Activated T-helper 1 cell treated with anti-CD3 and anti-CD28 coated beads, Interleukin-12 subunit alpha, Interleukin-12 subunit beta, Interleukin-2, Interleukin-4 antibody, amounts not matched to agents 30 ng/mL and 10 ng/mL and 1 ng/mL, durations not matched to agents 14 hours and 24 hours and 36 hours (primary cell): Measurements from ENCODE around the gene CLPSL2. TPM values are rescaled to one million over a fixed set of nuclear protein-coding genes. Genes with fewer than 3 reads are reported as not detected.

Source experiments
- DNase-seq: peaks from one replicate; pipeline ENCODE4 v3.0.0; 2021; ENCODE audit warnings: low spot score
- H3K27ac Mint-ChIP-seq: one replicate; pipeline ENCODE4 v1.8.0; 2021; ENCODE audit warnings: mild to moderate bottlenecking, mixed read lengths
- H3K27me3 Mint-ChIP-seq: one replicate; pipeline ENCODE4 v1.8.0; 2022; ENCODE audit warnings: mild to moderate bottlenecking, moderate library complexity, mixed read lengths; ENCODE audit not compliant: insufficient read depth
- H3K36me3 Mint-ChIP-seq: one replicate; pipeline ENCODE4 v1.8.0; 2021; ENCODE audit warnings: low read depth, mixed read lengths
- H3K4me1 Mint-ChIP-seq: one replicate; pipeline ENCODE4 v1.8.0; 2021; ENCODE audit warnings: low read depth, mixed read lengths
- H3K4me3 Mint-ChIP-seq: one replicate; pipeline ENCODE4 v1.8.0; 2021; ENCODE audit warnings: mild to moderate bottlenecking, moderate library complexity, mixed read lengths
- H3K9me3 Mint-ChIP-seq: one replicate; pipeline ENCODE4 v1.8.0; 2021; ENCODE audit warnings: mixed read lengths
- intact Hi-C: fragments of 100-400 bp; cut with micrococcal nuclease; formaldehyde crosslinking; loops from one replicate; pipeline ENCODE4 v1.15.1; 2024
- total RNA-seq: library from RNA; stranded (reverse); gene quantifications from 2 replicates; pipeline ENCODE4 v1.2.3, GENCODE V29; 2022

CLPSL2 gene
- total RNA-seq, 1 donor from 2014 or later: not detected

DNA sequence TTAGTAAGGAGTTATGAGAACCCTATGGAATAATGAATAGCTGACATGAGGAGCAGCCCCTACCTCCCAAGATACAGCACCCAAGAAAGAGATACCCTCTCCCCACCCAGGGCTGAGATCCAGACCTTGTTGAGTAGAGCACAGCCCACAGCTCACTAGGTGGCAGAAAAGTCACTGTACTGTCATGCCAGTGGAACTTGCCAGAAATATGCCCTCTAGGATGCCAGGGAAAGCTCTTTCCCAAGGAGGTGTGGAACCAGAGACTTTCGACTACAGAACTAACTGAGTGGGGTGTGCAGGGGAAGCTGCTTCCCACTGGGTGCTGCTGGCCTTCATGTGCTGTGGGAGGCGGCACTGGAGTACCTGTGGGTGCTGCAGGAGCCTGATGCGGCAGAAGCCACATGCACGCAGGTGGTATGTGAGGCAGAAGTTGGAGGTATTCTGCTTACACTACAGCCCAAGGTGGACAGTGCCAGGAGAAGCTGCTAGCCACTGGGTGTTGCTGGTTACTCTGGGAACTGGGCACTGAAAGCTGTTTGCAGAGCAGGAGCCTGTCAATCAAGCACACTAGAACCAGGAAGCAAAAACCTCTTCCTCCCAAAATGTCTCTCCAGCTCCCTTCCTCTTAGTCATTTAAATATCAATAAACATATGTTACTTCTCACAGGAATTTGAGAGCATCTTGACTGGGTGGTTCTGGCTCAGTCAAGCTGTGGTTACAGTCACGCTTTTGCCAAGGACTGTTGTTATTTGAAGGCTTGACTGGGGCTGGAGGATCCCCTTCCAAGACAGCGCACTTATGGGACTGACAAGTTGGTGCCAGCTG, 21.7 kb upstream of the CLPSL2 start:
- H3K36me3 Mint-ChIP-seq: no peaks in the 10 kb centered on the region
- no peak for DNase-seq
- H3K4me3 Mint-ChIP-seq: no peak overlapping the region
- intact Hi-C loops: loop anchor here (5.0 to 10.0 kb wide), 2 partner anchors 200 to 232 kb away; no protein-coding TSS in a partner anchor
- peaks cover 17% of the 10 kb centered on the region for H3K4me1 Mint-ChIP-seq
- H3K27me3 Mint-ChIP-seq: peaks cover 5% of the 10 kb centered on the region
- no peaks in the 10 kb centered on the region for H3K9me3 Mint-ChIP-seq
- H3K27ac Mint-ChIP-seq: no peak overlapping the region

DNA sequence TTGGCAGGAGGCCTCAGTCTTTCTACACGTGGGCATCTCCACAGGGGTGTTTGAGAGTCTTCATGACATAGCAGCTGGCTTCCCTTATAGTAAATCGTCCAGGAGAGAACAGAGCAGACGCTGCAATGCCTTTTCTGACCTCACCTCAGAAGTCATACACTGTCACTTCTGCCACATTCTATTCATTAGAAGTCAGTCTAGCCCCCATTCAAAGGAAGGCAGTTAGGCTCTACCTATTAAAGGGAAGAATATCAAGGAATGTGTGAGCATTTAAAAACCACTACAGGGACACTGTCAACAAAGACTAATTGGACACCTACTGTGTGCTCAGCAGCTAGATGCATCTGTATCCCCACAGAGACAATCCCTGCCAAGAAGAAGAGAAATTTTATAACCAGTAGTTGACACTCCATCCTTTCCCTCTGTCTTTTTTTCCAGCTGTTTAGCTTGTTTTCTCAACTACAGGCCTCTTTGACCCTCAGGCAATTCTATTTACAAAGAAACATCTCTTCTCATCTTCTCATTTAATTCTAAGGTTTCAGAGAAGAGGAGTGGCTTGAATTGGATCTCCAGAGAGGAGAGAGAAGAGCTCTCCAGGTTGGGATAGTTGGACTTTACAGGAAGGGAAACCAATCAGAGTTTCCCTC, 21.0 kb upstream of the CLPSL2 start:
- H3K4me3 Mint-ChIP-seq: no peak overlapping the region
- intact Hi-C loops: loop anchor here (5.0 to 10.0 kb wide), 2 partner anchors 199 to 233 kb away; no protein-coding TSS in a partner anchor
- peaks cover 9% of the 10 kb centered on the region for H3K27me3 Mint-ChIP-seq
- no peak overlapping the region for H3K27ac Mint-ChIP-seq
- no peaks in the 10 kb centered on the region for H3K9me3 Mint-ChIP-seq
- peaks cover 17% of the 10 kb centered on the region for H3K4me1 Mint-ChIP-seq
- H3K36me3 Mint-ChIP-seq: no peaks in the 10 kb centered on the region
- DNase-seq: no peak

DNA sequence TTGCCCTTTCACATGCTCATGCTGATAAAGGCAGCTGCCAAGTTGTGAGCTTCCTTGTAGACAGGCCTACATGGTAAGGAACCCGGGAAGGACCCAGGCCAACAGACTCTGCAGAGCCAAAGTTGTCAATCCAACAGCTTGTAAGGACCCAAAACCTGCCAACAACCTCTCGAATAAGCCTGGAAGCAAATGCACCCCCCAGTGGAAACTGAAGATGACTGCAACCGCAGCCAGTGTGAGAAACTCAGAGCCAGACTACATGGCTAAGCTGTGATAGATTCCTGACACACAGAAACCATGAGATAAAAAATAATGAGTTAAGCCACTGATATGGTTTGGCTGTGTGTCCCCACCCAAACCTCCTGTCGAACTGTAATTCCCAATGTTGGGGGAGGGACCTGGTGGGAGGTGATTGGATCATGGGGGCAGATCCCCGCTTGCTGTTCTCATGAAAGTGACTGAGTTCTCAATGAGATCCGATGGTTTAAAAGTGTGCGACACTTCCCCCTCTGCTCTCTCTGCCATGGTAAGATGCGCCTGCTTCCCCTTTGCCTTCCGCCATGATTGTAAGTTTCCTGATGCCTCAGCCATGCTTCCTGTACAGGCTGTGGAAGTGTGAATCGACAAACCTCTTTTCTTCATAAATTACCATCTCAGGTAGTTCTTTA, 18.8 kb upstream of the CLPSL2 start:
- intact Hi-C loops: loop anchor here (5.0 to 10.0 kb wide), 2 partner anchors 197 to 235 kb away; no protein-coding TSS in a partner anchor
- Mint-ChIP-seq H3K27ac (no peak overlapping the region), H3K36me3 (no peaks in the 10 kb centered on the region), H3K4me1 (peaks cover 4% of the 10 kb centered on the region), H3K9me3 (no peaks in the 10 kb centered on the region), H3K27me3 (peaks cover 18% of the 10 kb centered on the region), H3K4me3 (no peak overlapping the region)
- no peak for DNase-seq

- no peaks in the 10 kb centered on the region for H3K36me3 Mint-ChIP-seq
- no peak for DNase-seq
- intact Hi-C loops: loop anchor here (5.0 to 10.0 kb wide), 2 partner anchors 195 to 237 kb away; no protein-coding TSS in a partner anchor
Measured at GRCh38 chr6:35759426-35759825, 17.0 kb upstream of the CLPSL2 start.

GRCh38 chr6:35765739-35766138, 10.7 kb upstream of the CLPSL2 start:
- no peak for DNase-seq
- Mint-ChIP-seq H3K27ac (no peak overlapping the region), H3K4me1 (peaks cover 8% of the 10 kb centered on the region), H3K4me3 (no peak overlapping the region), H3K9me3 (no peaks in the 10 kb centered on the region), H3K27me3 (peaks cover 45% of the 10 kb centered on the region), H3K36me3 (no peaks in the 10 kb centered on the region)
- intact Hi-C loops: no loop called here

More at GRCh38 chr6:35759426-35759825, 17.0 kb upstream of the CLPSL2 start:
- Mint-ChIP-seq H3K27me3 (peaks cover 36% of the 10 kb centered on the region), H3K9me3 (no peaks in the 10 kb centered on the region), H3K27ac (no peak overlapping the region), H3K4me1 (peaks cover 12% of the 10 kb centered on the region), H3K4me3 (no peak overlapping the region)

DNA sequence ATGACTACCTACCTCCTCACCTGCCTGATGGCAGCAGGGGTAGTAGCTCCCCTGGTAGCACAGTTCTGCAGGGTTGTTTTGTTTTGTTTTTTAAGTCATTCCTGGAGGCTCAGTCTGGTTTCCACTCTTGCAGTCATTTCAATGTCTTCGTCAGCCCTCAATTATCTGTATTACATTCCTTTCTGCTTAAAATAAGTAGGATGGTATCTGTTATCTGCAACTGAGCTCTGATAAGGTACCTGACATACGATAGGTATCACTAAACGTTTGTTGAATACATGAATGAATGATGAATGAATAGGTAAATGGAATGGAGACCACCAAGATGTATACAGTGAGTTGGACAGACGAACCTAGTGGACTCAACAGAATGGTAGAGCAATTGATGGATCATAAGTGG, 7.2 kb upstream of the CLPSL2 start:
- intact Hi-C loops: no loop called here
- peaks cover 3% of the 10 kb centered on the region for H3K4me1 Mint-ChIP-seq

GRCh38 chr6:35771343-35771627, 5.1 kb upstream of the CLPSL2 start:
- Mint-ChIP-seq H3K4me1 (no peaks in the 10 kb centered on the region), H3K4me3 (no peak overlapping the region), H3K36me3 (no peaks in the 10 kb centered on the region), H3K9me3 (no peaks in the 10 kb centered on the region), H3K27ac (no peak overlapping the region), H3K27me3 (peaks cover 23% of the 10 kb centered on the region)
- no peak for DNase-seq
- intact Hi-C loops: no loop called here

More for the DNA sequence above, 7.2 kb upstream of the CLPSL2 start:
- H3K36me3 Mint-ChIP-seq: no peaks in the 10 kb centered on the region
- no peak for DNase-seq
- no peaks in the 10 kb centered on the region for H3K9me3 Mint-ChIP-seq
- no peak overlapping the region for H3K4me3 Mint-ChIP-seq
- H3K27ac Mint-ChIP-seq: no peak overlapping the region
- peaks cover 27% of the 10 kb centered on the region for H3K27me3 Mint-ChIP-seq

DNA sequence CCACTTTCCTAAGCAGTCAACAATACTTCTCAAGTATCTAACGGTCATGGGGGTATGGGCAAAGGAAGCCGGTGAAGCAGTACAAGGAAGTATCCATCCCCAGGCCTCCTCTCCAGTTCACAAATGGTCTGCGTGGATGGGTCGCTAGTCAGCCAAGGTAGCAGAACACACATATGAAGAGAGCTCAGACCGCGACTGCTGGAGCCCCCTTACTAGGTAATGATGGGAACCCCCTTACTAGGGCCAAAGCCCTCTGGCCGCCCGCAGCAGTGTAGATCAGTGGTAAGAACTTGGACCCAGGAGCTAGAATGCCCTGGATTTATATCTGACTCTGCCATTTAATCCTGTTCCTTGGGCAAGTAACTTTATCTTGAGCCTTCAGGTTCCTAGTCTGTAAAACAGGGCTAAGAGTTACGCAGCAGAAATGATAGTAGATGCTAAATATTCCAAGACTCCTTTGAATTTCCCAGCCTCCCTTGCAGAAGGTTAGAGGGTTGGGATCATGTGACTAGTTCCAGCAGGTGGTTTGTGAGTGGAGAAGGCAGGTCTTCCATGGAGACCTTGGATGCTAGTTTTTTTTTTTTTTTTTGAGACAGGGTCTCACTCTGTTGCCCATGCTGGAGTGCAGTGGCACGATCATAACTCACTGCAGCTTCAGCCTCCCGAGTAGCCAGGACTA, 2.1 kb upstream of the CLPSL2 start:
- Mint-ChIP-seq H3K27me3 (peaks cover 26% of the 10 kb centered on the region), H3K9me3 (no peaks in the 10 kb centered on the region), H3K4me3 (no peak overlapping the region), H3K36me3 (no peaks in the 10 kb centered on the region), H3K4me1 (no peaks in the 10 kb centered on the region), H3K27ac (no peak overlapping the region)
- no peak for DNase-seq
- intact Hi-C loops: no loop called here

DNA sequence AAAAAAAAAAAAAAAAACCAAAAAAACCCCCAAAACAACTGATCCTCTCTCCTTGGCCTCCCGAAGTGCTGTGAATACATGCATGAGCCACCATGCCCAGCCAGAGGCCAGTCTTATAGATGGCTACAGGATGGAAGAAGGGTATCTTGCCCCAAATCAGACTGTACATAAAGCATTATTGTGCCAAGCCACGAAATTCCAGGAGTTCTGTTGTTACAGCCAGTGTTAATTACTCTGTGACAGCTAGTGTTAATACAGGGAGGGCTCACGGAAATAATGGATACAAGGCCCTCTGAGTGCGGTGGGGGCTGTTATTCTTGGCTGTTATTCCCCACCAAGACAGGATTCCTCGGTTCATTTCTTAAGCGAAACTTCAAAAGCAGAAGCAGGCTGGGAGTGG, 1.4 kb upstream of the CLPSL2 start:
- no peaks in the 10 kb centered on the region for H3K36me3 Mint-ChIP-seq
- no peaks in the 10 kb centered on the region for H3K4me1 Mint-ChIP-seq
- no peak for DNase-seq
- intact Hi-C loops: no loop called here
- no peaks in the 10 kb centered on the region for H3K9me3 Mint-ChIP-seq
- H3K4me3 Mint-ChIP-seq: no peak overlapping the region
- peaks cover 24% of the 10 kb centered on the region for H3K27me3 Mint-ChIP-seq
- H3K27ac Mint-ChIP-seq: no peak overlapping the region

DNA sequence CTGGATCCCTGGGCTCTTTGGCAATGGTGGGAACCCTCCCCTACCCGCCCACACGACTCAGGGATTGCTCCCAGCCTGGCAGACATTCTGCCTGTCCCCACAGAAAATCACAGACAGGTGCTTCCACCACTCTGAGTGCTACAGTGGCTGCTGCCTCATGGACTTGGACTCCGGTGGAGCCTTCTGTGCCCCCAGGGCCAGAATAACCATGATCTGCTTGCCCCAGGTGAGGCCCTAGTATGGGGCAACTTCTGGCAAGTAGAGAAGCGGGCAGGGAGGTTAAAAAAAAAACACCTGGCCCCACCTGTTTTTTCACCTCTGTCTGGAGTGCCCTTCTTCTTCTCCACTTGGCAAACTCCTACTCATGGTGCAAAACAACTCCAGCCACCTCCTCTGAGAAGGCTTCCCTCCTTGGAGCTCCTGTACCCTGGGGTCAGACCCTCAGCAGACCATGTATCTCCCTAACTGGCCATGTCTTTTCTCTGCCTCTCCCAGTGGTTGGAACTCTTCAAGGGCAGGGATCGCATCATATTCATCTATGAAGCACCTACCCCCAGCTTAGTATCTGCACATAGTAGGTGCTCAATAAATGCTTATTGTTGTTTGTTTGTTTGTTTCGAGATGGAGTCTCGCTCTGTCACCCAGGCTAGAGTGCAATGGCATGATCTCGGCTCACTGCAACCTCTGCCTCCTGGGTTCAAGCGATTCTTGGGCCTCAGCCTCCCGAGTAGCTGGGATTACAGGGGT, 1.1 kb downstream of the CLPSL2 start:
- Mint-ChIP-seq H3K4me1 (no peaks in the 10 kb centered on the region), H3K27me3 (peaks cover 21% of the 10 kb centered on the region), H3K4me3 (peak overlapping the region; percentile 51), H3K36me3 (no peaks in the 10 kb centered on the region), H3K27ac (no peak overlapping the region), H3K9me3 (no peaks in the 10 kb centered on the region)
- DNase-seq: no peak
- intact Hi-C loops: no loop called here

DNA sequence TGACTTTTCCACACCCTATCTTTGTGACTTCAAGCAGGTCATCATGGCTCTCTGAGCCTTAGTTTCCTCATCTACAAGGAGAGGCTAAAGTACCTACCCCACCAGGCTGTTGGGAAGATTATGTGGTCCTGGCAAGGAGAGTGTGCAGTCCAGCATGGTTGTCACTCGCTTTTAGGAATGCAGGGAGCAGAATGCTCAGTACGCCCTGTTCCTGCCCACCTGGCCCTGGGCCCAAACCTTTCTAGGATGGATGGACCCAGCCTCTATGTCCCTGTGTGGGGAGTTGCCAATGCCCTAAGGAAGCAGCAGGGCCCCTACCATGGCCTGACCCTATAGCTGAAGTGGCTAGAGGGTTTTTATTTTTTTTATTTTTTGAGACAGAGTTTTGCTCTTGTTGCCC, 2.0 kb downstream of the CLPSL2 start:
- no peak overlapping the region for H3K27ac Mint-ChIP-seq
- no peak for DNase-seq
- no peaks in the 10 kb centered on the region for H3K36me3 Mint-ChIP-seq
- peaks cover 21% of the 10 kb centered on the region for H3K27me3 Mint-ChIP-seq
- no peaks in the 10 kb centered on the region for H3K4me1 Mint-ChIP-seq
- no peak overlapping the region for H3K4me3 Mint-ChIP-seq
- intact Hi-C loops: no loop called here
- no peaks in the 10 kb centered on the region for H3K9me3 Mint-ChIP-seq

DNA sequence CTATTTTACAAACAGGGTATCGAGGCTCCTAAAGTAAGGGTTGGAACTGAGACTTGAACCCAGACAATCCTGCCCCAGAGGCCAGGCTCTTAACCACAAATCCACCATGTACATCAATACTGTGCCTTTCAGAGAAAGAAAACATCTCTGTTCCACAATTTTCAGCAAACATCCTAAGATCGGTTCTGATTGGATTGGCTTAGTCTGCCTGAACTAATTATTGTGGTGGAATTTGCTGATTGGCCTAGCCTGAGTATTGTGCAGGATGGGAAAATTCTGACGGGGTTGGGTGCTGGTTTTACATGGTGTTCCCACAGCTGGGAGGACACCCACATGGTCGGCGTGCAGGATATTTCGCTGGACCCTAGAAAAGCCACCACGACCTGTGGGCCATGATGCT, 4.3 kb downstream of the CLPSL2 start, which contains the start of gene CLPSL1:
CLPSL1 (plus strand) TSS at position 301 of the 400 bp plus-strand sequence; CDS start at position 393, 92 bp downstream.
- H3K36me3 Mint-ChIP-seq: no peaks in the 10 kb centered on the region
- H3K4me1 Mint-ChIP-seq: no peaks in the 10 kb centered on the region
- intact Hi-C loops: no loop called here
- no peak within 1 kb of the TSS for H3K27ac Mint-ChIP-seq
- no peak for DNase-seq
- H3K4me3 Mint-ChIP-seq: no peak within 1 kb of the TSS
- H3K9me3 Mint-ChIP-seq: no peaks in the 10 kb centered on the region
- peaks cover 20% of the 10 kb centered on the region for H3K27me3 Mint-ChIP-seq
